Nucleus accumbens (tissue), 56 donors: Measurements from ENCODE around the gene ABCA2.

Experiments used
- DNase-seq, 56 donors: peaks; one replicate each; lab custom pipeline; 2025; lab: John Stamatoyannopoulos, UW

The ABCA2 gene

GRCh38 chr9:137007108-137007815 lies 20.8 kb downstream of the ABCA2 start:
- no peak for DNase-seq

DNA sequence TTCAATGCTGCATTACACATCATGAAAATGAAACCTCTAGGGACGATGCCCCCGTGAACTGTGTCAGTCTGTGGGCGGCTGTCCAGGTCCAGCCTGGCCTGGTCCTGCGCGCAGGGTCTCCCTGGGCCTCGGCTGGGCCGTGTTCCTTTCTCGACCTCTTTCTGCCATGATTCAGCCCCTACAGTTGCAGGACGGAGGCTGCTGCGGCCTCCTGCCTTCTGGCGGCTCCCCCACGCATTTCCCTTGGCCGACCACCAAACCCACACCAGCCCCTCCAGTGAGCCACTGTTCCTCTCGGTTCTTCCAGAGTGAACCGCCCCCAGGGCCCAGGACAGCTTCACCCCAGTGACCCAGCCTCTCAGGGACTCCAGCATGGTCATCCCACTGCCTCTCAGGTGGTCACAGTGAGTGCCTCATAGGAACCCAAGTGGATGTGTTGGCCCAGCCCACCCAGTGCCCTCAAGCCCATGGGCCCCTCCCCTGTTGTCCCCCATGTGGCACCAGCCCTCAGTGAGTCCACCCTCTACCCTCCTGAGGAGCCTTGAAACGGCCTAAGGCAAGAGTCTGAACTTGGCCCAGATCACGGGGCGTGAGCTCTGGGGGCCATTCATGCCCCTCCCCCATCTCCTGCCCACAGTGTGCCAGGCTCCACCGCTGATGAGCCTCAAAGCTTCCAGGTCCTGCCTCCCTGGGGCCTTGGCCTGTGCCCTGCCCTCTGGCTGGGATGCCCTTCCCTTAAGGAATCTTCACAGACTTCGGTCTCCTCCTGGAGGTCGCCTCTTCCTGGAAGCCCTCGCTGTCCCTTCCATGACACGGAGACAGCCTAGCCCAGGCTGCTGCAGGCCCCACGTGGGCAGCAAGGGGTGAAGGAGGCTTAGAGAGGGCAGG lies 21.7 kb downstream of the ABCA2 start:
- DNase-seq, result peak in 3 of 56 donors; percentile 24 to 54 (median 53)

DNA sequence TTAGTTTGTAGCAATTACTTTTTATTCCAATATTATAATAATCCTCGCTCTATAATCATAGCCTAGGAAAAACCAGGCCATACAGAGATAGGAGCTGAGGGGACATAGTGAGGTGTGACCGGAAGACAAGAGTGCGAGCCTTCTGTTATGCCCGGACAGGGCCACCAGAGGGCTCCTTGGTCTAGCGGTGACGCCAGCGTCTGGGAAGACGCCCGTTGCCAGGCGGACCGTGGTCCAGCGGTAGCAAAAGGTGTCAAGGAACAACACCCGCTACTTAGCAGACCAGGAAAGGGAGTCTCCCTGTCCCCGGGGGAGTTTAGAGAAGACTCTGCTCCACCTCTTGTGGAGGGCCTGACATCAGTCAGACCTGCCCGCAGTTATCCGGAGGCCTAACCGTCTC lies 23.8 kb downstream of the ABCA2 start:
- peak in 8 of 56 donors; percentile 24 to 51 (median 37) for DNase-seq

DNA sequence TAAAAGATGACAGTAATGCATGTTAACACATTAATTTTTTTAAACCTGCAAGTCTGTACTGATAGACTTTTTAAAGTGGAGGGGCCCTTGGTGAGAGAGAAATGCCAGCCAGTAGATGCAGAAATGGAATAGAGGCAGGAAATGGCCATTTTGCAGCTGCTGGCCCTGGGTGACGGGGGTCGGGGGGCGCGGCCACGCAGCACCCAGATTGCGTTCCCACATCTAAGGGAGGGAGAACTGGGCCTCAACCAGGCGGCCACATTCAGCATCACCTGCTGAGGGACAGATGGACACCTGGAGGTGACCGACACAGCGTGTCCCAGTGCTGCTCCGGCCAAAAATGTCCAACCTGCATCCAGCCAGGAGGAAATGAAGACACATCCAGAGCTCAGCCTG lies 25.4 kb downstream of the ABCA2 start:
- no peak for DNase-seq

- DNase-seq, result no peak
Measured at GRCh38 chr9:137001857-137002645, 26.0 kb downstream of the ABCA2 start.

DNA sequence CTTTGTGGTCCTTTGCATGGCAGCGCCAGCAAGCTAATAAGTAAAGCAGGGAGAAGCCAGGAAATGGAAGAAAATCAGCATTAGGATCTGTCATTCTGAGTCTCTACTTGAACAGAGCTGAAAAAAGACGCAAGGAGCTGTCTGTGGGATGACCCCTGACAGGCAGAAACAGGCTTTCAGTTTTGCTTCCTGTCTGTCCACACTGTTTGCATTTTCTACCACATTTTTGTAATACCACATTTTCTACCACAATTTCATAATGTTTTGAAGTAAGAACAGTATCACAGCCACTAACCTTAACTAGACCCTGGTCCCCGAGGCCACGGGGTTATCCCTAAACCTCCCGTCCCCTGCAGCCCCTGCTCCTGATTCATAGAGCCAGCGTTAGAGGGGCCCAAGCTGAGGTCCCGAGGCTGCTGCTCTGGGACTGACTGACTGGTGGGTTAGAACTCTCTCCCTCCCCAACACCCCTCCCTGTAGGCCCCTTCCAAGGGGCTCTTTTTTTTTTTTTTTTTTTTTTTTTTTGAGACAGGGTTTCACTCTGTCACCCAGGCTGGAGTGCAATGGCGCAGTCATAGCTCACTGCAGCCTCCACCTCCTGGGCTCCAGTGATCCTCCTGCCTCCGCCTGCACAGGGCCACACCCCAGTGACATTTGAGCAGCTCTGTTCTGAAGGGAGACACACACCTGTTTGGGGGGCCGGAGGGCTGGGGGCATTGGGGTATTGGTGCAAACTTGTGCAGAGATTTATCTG lies 27.7 kb downstream of the ABCA2 start:
- no peak for DNase-seq

GRCh38 chr9:136997830-136998234 lies 30.2 kb downstream of the ABCA2 start:
- DNase-seq, result no peak

GRCh38 chr9:136997371-136997770 lies 30.7 kb downstream of the ABCA2 start:
- no peak for DNase-seq

GRCh38 chr9:136996361-136997292 lies 31.4 kb downstream of the ABCA2 start, which contains the start of gene CLIC3:
Gene CLIC3, minus strand, starts transcription at chr9:136996568. Its CDS starts 25 bp downstream, at chr9:136996543.
- peak in 1 of 56 donors; percentile 41 for DNase-seq

DNA sequence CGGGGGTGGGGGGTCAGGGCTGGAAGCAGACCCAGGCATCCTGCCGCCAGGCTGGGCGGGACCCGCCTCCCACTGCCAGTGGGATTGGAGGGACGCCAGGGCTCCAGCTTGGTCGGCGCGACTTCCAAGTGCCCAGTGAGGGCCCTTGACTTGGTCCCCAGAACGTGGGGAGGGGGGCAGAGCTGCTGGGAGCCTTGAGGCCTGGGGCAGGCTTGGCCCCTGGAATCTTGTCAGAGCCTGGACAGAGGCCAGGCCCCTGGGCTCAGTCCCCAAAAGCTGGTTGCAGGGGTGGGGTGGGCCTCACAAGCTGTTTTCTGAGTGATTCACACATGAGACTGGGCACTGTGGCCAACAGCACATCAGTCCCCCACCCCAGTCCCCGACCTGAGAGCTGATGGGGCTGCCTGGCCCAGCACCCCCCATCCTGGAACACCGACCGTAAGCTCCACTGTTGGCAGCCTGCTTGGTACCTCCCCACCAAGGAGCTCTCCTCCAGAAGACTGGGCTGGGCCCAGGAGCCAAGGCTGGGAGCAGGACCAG lies 32.2 kb downstream of the ABCA2 start:
- DNase-seq, result peak in 16 of 56 donors; percentile 17 to 67 (median 31)

DNA sequence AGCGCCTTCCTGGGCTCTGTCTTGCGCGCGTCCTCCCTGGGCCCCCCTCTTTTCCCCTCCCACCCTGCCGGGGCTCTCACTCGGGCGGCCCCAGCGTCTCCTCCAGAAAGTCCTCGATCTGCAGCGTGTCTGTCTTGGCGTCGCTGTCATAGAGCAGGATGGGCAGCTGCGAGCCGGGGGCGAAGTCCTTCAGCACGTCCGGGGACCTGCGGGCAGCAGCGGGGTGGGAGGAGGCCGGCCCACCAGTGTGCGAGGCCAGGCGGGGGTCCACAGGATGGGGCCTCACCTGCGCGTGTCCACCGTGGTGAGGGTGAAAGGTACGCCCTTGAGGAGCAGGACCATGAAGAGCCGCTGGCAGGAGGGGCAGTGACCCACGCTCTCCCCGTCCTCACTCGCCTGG lies 32.7 kb downstream of the ABCA2 start:
- no peak for DNase-seq

DNA sequence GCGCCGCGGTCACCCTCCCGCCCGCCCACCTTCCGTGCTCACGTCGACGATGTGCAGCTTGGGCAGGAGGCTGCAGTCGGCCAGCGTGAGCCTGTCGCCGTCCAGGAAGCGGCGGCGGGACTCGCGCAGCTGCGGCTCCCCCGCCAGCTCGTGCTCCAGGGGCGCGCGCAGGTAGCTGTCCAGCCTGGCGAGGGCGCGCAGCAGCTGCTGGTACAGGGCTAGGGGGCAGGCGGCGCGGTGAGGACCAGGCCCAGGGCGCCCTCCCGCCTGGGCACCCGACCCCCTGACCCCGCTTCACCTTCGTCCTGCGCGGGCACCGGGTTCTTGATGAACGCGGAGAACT lies 33.2 kb downstream of the ABCA2 start:
- no peak for DNase-seq

DNA sequence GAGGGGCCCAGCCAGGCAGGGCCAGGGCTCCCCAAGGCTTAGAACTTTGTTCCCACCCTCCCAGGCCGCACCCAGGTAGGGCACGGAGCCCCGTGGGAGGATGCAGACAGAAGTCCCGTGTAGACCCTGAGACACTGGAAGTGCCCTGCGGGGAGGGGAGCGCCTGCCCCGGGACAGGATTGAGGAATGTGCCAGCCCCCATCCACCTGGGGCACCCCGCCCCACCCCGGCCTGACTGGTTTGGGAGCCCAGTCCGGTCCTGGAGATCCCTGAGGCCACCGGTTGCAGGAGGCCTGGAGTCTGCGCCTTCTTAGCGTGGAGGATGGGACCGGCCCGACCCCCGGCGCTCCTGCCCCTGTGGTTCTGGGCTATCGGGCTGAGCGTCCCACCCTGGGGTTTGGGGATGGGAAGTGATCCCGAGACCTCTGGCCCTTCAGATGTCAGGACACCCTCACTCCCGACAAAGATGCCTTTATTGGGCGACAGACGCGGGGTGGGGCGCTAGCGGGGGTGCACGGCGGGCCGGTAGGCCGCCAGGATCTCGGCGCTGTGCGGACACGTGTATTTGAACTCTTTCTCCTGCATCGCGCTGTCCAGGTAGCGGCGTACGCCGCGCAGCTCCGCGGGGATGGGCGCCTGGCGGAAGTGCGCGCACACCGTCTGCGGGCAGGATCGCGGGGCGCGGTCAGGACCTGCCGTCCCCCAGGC lies 33.7 kb downstream of the ABCA2 start:
- no peak for DNase-seq

DNA sequence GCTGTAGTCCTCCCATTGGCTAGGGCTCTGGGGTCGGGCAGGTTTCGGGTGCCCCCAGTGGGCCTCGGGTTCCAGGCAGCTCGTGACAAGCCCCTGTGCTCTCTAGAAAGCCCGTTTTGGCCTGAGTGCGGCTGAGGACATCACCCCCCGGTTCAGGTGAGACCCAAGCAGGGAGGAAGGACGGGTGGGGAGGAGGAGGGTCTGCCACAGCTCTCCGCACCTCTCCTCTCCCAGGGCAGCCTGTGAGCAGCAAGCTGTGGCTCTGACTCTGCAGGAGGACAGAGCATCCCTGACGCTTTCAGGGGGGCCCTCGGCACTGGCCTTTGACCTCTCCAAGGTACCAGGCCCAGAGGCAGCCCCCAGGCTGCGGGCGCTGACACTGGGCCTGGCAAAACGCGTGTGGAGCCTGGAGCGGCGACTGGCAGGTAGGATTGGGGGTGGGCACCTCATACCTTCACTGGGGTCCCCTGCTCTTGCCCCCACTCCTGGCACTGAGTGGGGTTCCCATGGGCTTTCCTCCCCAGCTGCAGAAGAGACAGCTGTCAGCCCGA lies 35.1 kb downstream of the ABCA2 start:
- DNase-seq, result no peak

GRCh38 chr9:136991993-136992818 lies 35.8 kb downstream of the ABCA2 start, which contains the start of gene PAXX:
Gene PAXX, plus strand, starts transcription at chr9:136992422. Its CDS starts 22 bp downstream, at chr9:136992444.
- DNase-seq, result peak in 54 of 56 donors; percentile 31 to 95 (median 84)

DNA sequence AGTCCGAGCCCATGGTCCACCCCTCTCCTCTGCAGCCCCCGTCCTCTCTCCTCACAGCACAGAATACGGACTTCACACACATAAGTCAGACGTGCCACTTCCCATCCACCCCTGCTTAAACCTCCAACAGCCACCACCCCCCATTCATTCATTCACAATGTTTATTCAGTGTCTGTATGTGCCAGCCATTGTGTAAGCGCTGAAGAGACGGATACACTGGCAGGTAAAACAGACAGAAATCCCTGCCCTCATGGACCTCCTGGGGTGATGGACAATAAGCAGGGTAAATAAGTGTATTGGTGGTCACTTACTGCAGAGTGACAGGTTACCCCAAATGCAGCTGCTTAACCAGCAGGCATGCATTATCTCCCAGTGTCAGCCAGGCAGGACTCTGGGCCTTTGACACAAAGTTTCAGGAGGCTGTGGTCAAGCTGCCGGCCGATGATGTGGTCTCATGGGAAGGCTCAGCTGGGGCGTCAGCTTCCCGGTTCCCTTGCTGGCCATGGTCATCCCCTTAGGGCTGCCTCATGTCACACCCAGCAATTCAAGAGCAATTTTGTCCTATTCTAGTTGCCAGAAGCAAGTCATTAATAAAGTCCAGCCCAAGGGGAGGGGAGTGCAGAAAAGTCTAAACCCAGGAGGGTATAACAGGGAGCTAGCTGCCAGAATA lies 37.7 kb downstream of the ABCA2 start:
- no peak for DNase-seq
